ENCODE data around the gene CDK6. TPM values are rescaled to one million over a fixed set of nuclear protein-coding genes. Genes with fewer than 3 reads are reported as not detected.

The CDK6 gene
- 16.4 and 18.1 TPM in 2 replicates for total RNA-seq

GRCh38 chr7:92836489-92836999 lies at the start of gene CDK6:
Gene CDK6, minus strand, starts transcription at chr7:92836573. Its CDS starts 3,250 bp downstream, at chr7:92833323.

Other genes starting within 250 kb of the CDK6 start
- gene FAM133B, start 246.2 kb downstream of the CDK6 start, total RNA-seq, result 10.7 and 13.6 TPM in 2 replicates